Activated T-cell treated with anti-CD3 and anti-CD28 coated beads, Interleukin-2, amount 50 U/mL, for 48 hours (primary cell): ENCODE data around the gene TPP2.

Experiments
- DNase-seq, 2 experiments: peaks; one replicate each; pipeline ENCODE4 v3.0.0-alpha.2; 2020

TPP2 gene

GRCh38 chr13:102597029-102597961 is 509 bp downstream of the TPP2 start:
- DNase-seq = peak; percentile 39 to 47

- DNase-seq = no peak
These were observed 1.3 kb downstream of the TPP2 start for GRCh38 chr13:102598061-102598460.

GRCh38 chr13:102599426-102600012 is 2.7 kb downstream of the TPP2 start:
- no peak for DNase-seq

- no peak for DNase-seq
These were observed 9.9 kb downstream of the TPP2 start for GRCh38 chr13:102606537-102607309.

GRCh38 chr13:102608974-102609373 is 12.2 kb downstream of the TPP2 start:
- DNase-seq = no peak

GRCh38 chr13:102609696-102610095 is 12.9 kb downstream of the TPP2 start:
- no peak for DNase-seq

- no peak for DNase-seq
These were observed 13.6 kb downstream of the TPP2 start for GRCh38 chr13:102610296-102610895.

GRCh38 chr13:102617697-102618350 is 21.0 kb downstream of the TPP2 start:
- DNase-seq = no peak

GRCh38 chr13:102620516-102620915 is 23.7 kb downstream of the TPP2 start:
- no peak for DNase-seq

GRCh38 chr13:102626928-102627327 is 30.1 kb downstream of the TPP2 start:
- DNase-seq = no peak

GRCh38 chr13:102628559-102628958 is 31.8 kb downstream of the TPP2 start:
- no peak for DNase-seq

GRCh38 chr13:102631198-102631597 is 34.4 kb downstream of the TPP2 start:
- DNase-seq = no peak

GRCh38 chr13:102638741-102639140 is 42.0 kb downstream of the TPP2 start:
- DNase-seq = no peak

- no peak for DNase-seq
These were observed 45.2 kb downstream of the TPP2 start for GRCh38 chr13:102642029-102642428.

- DNase-seq = no peak
These were observed 45.7 kb downstream of the TPP2 start for GRCh38 chr13:102642475-102642874.

- no peak for DNase-seq
These were observed 46.9 kb downstream of the TPP2 start for GRCh38 chr13:102643656-102644055.

GRCh38 chr13:102645701-102646100 is 48.9 kb downstream of the TPP2 start:
- no peak for DNase-seq

- no peak for DNase-seq
These were observed 51.3 kb downstream of the TPP2 start for GRCh38 chr13:102648046-102648445.

- DNase-seq = no peak
These were observed 53.7 kb downstream of the TPP2 start for GRCh38 chr13:102650444-102650843.

- DNase-seq = no peak
These were observed 54.6 kb downstream of the TPP2 start for GRCh38 chr13:102651392-102651791.

GRCh38 chr13:102651892-102652291 is 55.1 kb downstream of the TPP2 start:
- DNase-seq = no peak

- DNase-seq = no peak
These were observed 58.0 kb downstream of the TPP2 start for GRCh38 chr13:102654756-102655155.

GRCh38 chr13:102657630-102658029 is 60.8 kb downstream of the TPP2 start:
- no peak for DNase-seq
